ENCODE results near the gene CPE. TPM values are rescaled to one million over a fixed set of nuclear protein-coding genes. Genes with fewer than 3 reads are reported as not detected.

CPE gene
- total and polyA plus RNA-seq, 5 donors = 68.2 to 157 (median 93.6) TPM

GRCh38 chr4:165462009-165462408, 83.2 kb downstream of the CPE start:
- Histone ChIP-seq H3K27me3 (ENCODE audit: control insufficient read depth, insufficient read depth) (no peaks in the 10 kb centered on the region), H3K27ac (ENCODE audit: low read length) (no peak overlapping the region), H3K4me1 (ENCODE audit: control insufficient read depth, insufficient read depth, low read length) (no peaks in the 10 kb centered on the region), H3K9me3 (ENCODE audit: control insufficient read depth, low read length) (no peaks in the 10 kb centered on the region), H3K4me3 (ENCODE audit: low read length) (no peak overlapping the region)
- ATAC-seq = no peak
- intact Hi-C loops (cut with DNase I) = loop anchor here (5.0 to 10.0 kb wide), 4 partner anchors 105 to 330 kb away; no protein-coding TSS in a partner anchor
- no peak for DNase-seq
- WGBS = 79% methylated on average over 3 of the region's 3 CpGs

GRCh38 chr4:165464376-165464775, 85.6 kb downstream of the CPE start:
- WGBS = 66% methylated on average over 7 of the region's 7 CpGs
- intact Hi-C loops (cut with DNase I) = loop anchor here (5.0 to 10.0 kb wide), 4 partner anchors 107 to 332 kb away; no protein-coding TSS in a partner anchor
- H3K4me1 ChIP-seq (ENCODE audit: control insufficient read depth, insufficient read depth, low read length) = no peaks in the 10 kb centered on the region
- H3K4me3 ChIP-seq (ENCODE audit: low read length) = no peak overlapping the region
- no peaks in the 10 kb centered on the region for H3K9me3 ChIP-seq (ENCODE audit: control insufficient read depth, low read length)
- ATAC-seq = no peak
- H3K27ac ChIP-seq (ENCODE audit: low read length) = no peak overlapping the region
- H3K27me3 ChIP-seq (ENCODE audit: control insufficient read depth, insufficient read depth) = no peaks in the 10 kb centered on the region
- no peak for DNase-seq

GRCh38 chr4:165464813-165465381, 86.1 kb downstream of the CPE start:
- no peaks in the 10 kb centered on the region for H3K27me3 ChIP-seq (ENCODE audit: control insufficient read depth, insufficient read depth)
- DNase-seq = no peak
- H3K9me3 ChIP-seq (ENCODE audit: control insufficient read depth, low read length) = no peaks in the 10 kb centered on the region
- peak; percentile 68 to 72 for ATAC-seq
- H3K4me1 ChIP-seq (ENCODE audit: control insufficient read depth, insufficient read depth, low read length) = no peaks in the 10 kb centered on the region
- whole genome bisulfite sequencing = 23% methylated on average over 9 of the region's 9 CpGs
- no peak overlapping the region for H3K4me3 ChIP-seq (ENCODE audit: low read length)
- intact Hi-C loops (cut with DNase I) = loop anchor here (5.0 to 10.0 kb wide), 4 partner anchors 108 to 333 kb away; no protein-coding TSS in a partner anchor
- H3K27ac ChIP-seq (ENCODE audit: low read length) = no peak overlapping the region

- no peak overlapping the region for H3K27ac ChIP-seq (ENCODE audit: low read length)
- ATAC-seq (no peak), DNase-seq (no peak)
- no peaks in the 10 kb centered on the region for H3K27me3 ChIP-seq (ENCODE audit: control insufficient read depth, insufficient read depth)
- WGBS = 84% methylated on average over 2 of the region's 2 CpGs
- H3K9me3 ChIP-seq (ENCODE audit: control insufficient read depth, low read length) = no peaks in the 10 kb centered on the region
- no peak overlapping the region for H3K4me3 ChIP-seq (ENCODE audit: low read length)
- intact Hi-C loops (cut with DNase I) = no loop called here
- no peaks in the 10 kb centered on the region for H3K4me1 ChIP-seq (ENCODE audit: control insufficient read depth, insufficient read depth, low read length)
These were observed 91.2 kb downstream of the CPE start for GRCh38 chr4:165470009-165470408.

GRCh38 chr4:165472943-165473676, 94.3 kb downstream of the CPE start:
- WGBS = 90% methylated on average over 2 of the region's 2 CpGs

GRCh38 chr4:165474784-165475705, 96.2 kb downstream of the CPE start:
- DNase-seq = no peak
- Histone ChIP-seq H3K27me3 (ENCODE audit: control insufficient read depth, insufficient read depth) (no peaks in the 10 kb centered on the region), H3K9me3 (ENCODE audit: control insufficient read depth, low read length) (no peaks in the 10 kb centered on the region), H3K4me3 (ENCODE audit: low read length) (no peak overlapping the region), H3K27ac (ENCODE audit: low read length) (no peak overlapping the region), H3K4me1 (ENCODE audit: control insufficient read depth, insufficient read depth, low read length) (no peaks in the 10 kb centered on the region)
- intact Hi-C loops (cut with DNase I) = no loop called here
- WGBS = 88% methylated on average over 8 of the region's 8 CpGs
- ATAC-seq = no peak

More at GRCh38 chr4:165472943-165473676, 94.3 kb downstream of the CPE start:
- Histone ChIP-seq H3K27ac (ENCODE audit: low read length) (no peak overlapping the region), H3K27me3 (ENCODE audit: control insufficient read depth, insufficient read depth) (no peaks in the 10 kb centered on the region), H3K9me3 (ENCODE audit: control insufficient read depth, low read length) (no peaks in the 10 kb centered on the region), H3K4me1 (ENCODE audit: control insufficient read depth, insufficient read depth, low read length) (no peaks in the 10 kb centered on the region), H3K4me3 (ENCODE audit: low read length) (no peak overlapping the region)
- DNase-seq = no peak
- intact Hi-C loops (cut with DNase I) = no loop called here
- ATAC-seq = no peak

GRCh38 chr4:165475706-165476070, 96.9 kb downstream of the CPE start:
- Histone ChIP-seq H3K9me3 (ENCODE audit: control insufficient read depth, low read length) (no peaks in the 10 kb centered on the region), H3K4me3 (ENCODE audit: low read length) (no peak overlapping the region), H3K27ac (ENCODE audit: low read length) (no peak overlapping the region), H3K4me1 (ENCODE audit: control insufficient read depth, insufficient read depth, low read length) (no peaks in the 10 kb centered on the region), H3K27me3 (ENCODE audit: control insufficient read depth, insufficient read depth) (no peaks in the 10 kb centered on the region)
- intact Hi-C loops (cut with DNase I) = no loop called here
- ATAC-seq (no peak), DNase-seq (no peak)
- 98% methylated on average over 4 of the region's 4 CpGs for WGBS

- no peaks in the 10 kb centered on the region for H3K9me3 ChIP-seq (ENCODE audit: control insufficient read depth, low read length)
- WGBS = 89% methylated on average over 14 of the region's 14 CpGs
- DNase-seq (no peak), ATAC-seq (peak in 1 of 2 donors; percentile 23)
- no peaks in the 10 kb centered on the region for H3K27me3 ChIP-seq (ENCODE audit: control insufficient read depth, insufficient read depth)
- no peaks in the 10 kb centered on the region for H3K4me1 ChIP-seq (ENCODE audit: control insufficient read depth, insufficient read depth, low read length)
- H3K4me3 ChIP-seq (ENCODE audit: low read length) = no peak overlapping the region
- no peak overlapping the region for H3K27ac ChIP-seq (ENCODE audit: low read length)
- intact Hi-C loops (cut with DNase I) = no loop called here
These were observed 97.6 kb downstream of the CPE start for GRCh38 chr4:165476214-165477098.

GRCh38 chr4:165477799-165478198, 99.0 kb downstream of the CPE start:
- intact Hi-C loops (cut with DNase I) = no loop called here
- H3K4me1 ChIP-seq (ENCODE audit: control insufficient read depth, insufficient read depth, low read length) = no peaks in the 10 kb centered on the region
- ATAC-seq = no peak
- H3K27me3 ChIP-seq (ENCODE audit: control insufficient read depth, insufficient read depth) = no peaks in the 10 kb centered on the region
- no peak for DNase-seq
- H3K27ac ChIP-seq (ENCODE audit: low read length) = no peak overlapping the region
- H3K4me3 ChIP-seq (ENCODE audit: low read length) = no peak overlapping the region
- no peaks in the 10 kb centered on the region for H3K9me3 ChIP-seq (ENCODE audit: control insufficient read depth, low read length)
- WGBS = 65% methylated on average over 4 of the region's 4 CpGs

- intact Hi-C loops (cut with DNase I) = no loop called here
- Histone ChIP-seq H3K27ac (ENCODE audit: low read length) (no peak overlapping the region), H3K4me3 (ENCODE audit: low read length) (no peak overlapping the region), H3K4me1 (ENCODE audit: control insufficient read depth, insufficient read depth, low read length) (no peaks in the 10 kb centered on the region), H3K27me3 (ENCODE audit: control insufficient read depth, insufficient read depth) (no peaks in the 10 kb centered on the region), H3K9me3 (ENCODE audit: control insufficient read depth, low read length) (no peaks in the 10 kb centered on the region)
- no peak for DNase-seq
- ATAC-seq = no peak
- 93% methylated on average over 1 of the region's 1 CpG for WGBS
These were observed 99.5 kb downstream of the CPE start for GRCh38 chr4:165478260-165478659.

Measured in right cardiac atrium (tissue), 5 donors.